ENCODE results near the gene PRPS1.

PRPS1 gene

DNA sequence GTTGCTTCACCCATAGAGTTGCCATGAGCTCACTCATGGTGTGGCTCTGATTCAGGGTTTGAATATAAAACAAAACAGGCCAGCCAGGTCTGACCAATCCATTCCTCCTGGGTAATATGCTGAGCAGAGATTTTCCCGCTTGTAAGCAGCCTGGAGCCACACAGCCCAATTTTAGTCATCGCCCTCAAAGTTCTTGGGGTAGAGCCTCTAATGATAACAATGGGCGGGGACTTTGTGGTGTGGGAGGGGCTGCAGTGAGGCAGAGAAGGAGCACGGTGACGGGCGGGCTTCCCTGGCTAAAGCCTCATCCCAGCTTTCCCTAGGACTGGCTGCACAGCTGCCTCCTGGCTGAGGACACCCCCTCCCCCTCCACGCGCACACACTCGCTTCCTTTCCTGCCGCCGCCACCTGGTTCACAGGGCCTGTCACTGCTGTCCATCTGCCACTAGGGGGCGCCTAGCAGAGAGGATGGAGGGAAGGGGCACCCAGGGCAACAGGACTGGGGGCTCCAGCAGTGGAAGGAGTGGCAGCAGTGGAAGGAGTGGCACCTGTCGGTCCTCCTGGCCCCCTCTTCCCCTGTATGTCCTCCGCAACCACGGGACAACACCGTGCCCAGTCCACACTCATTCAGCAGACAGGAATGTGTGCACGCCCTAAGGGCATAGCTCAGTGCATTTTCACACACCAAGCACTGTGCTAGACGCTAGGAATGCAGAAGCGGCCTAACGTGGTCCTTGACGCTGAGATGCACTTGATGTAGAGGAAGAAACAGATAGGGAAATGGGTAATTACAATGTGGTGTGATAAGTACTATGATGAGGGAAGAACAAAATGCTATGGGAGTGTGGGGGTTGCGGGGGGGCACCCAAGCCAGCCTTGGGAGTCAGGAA is 26.8 kb downstream of the PRPS1 start (continued):
- TF ChIP-seq IKZF3 (tag by site-specific recombination; IDR thresholded peaks at IDR 0.05): 0 out of 2 replicates have a peak, but pooled peaks have one; percentile 26
- TF ChIP-seq YY1 (tag by site-specific recombination; IDR thresholded peaks at IDR 0.05): no peak
- no peak for TF ChIP-seq ZNF571 (tag by site-specific recombination; IDR thresholded peaks at IDR 0.05)
- no peak for TF ChIP-seq BCL6B (tag by site-specific recombination; IDR thresholded peaks at IDR 0.05)
- TF ChIP-seq ZNF433 (tag by site-specific recombination; IDR thresholded peaks at IDR 0.05; ENCODE audit: low read depth): no peak
- TF ChIP-seq SCRT1 (tag by site-specific recombination; IDR thresholded peaks at IDR 0.05; ENCODE audit: borderline replicate concordance): no peak
- peak; percentile 60 for TF ChIP-seq SCRT2 (tag by site-specific recombination; IDR thresholded peaks at IDR 0.05)
- no peak for TF ChIP-seq ZNF391 (tag by site-specific recombination; IDR thresholded peaks at IDR 0.05; ENCODE audit: borderline replicate concordance, low read depth)
- TF ChIP-seq ZNF394 (tag by site-specific recombination; IDR thresholded peaks at IDR 0.05; ENCODE audit: borderline replicate concordance): no peak
- no peak for TF ChIP-seq KLF16 (tag by site-specific recombination; IDR thresholded peaks at IDR 0.05)
- no peak for TF ChIP-seq GFI1B (tag by site-specific recombination; IDR thresholded peaks at IDR 0.05)
- TF ChIP-seq ZNF488 (tag by site-specific recombination; IDR thresholded peaks at IDR 0.05): no peak
- no peak for TF ChIP-seq ZNF24 (tag by site-specific recombination; IDR thresholded peaks at IDR 0.05)
- no peak for TF ChIP-seq ZNF132 (tag by site-specific recombination; IDR thresholded peaks at IDR 0.05; ENCODE audit: borderline replicate concordance)

DNA sequence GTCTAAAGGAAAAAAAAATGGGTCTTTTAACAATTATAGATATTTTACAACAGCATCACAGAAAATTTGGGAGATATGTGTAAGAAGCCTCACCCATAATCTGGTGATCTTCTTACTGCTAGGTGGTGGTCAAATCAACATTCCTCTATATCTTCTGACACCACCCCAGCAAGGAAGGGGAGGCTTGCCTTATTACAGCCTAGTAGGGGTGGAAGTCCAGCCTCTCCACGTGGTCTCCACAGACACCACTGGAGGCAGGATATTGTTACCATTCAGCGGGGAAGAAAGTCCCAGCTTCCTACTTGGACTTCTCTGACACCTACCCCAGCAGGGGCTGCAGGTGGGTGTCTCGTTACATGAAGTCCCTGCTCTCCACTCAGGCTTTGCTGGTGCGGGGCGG is 28.7 kb downstream of the PRPS1 start:
- no peaks in the 10 kb centered on the region for H3K9me3 ChIP-seq (ENCODE audit: control insufficient read depth, insufficient read depth, low read depth, low read length)
- no peak overlapping the region for H3K27ac ChIP-seq (ENCODE audit: extremely low read depth, low read depth, low read length)
- TF ChIP-seq EGR2 (tag by site-specific recombination; IDR thresholded peaks at IDR 0.05; ENCODE audit: low read depth) (0 out of 2 replicates have a peak, but pooled peaks have one; percentile 17), ZNF214 (tag by site-specific recombination; IDR thresholded peaks at IDR 0.05; ENCODE audit: borderline replicate concordance) (no peak), GLIS1 (tag by site-specific recombination; IDR thresholded peaks at IDR 0.05) (peak; percentile 63; the same call in 1 of the 2 replicates), HOXD13 (CRISPR knock-in tag; IDR thresholded peaks at IDR 0.05; ENCODE audit: borderline replicate concordance) (no peak), TSHZ1 (tag by site-specific recombination; IDR thresholded peaks at IDR 0.05; ENCODE audit: borderline replicate concordance) (no peak), ZNF114 (tag by site-specific recombination; IDR thresholded peaks at IDR 0.05) (no peak), ZNF692 (tag by site-specific recombination; IDR thresholded peaks at IDR 0.05) (no peak), ZNF571 (tag by site-specific recombination; IDR thresholded peaks at IDR 0.05) (no peak), ZIC2 (tag by site-specific recombination; IDR thresholded peaks at IDR 0.05) (peak; percentile 20; the same call in 1 of the 2 replicates)
- H3K4me1 ChIP-seq (ENCODE audit: control insufficient read depth, insufficient read depth, low read length): no peaks in the 10 kb centered on the region
- ChIA-PET POLR2A (interaction anchor here (0.8 to 1.3 kb wide), 2 partner anchors 12 to 119 kb away, joined by 3 to 4 read pairs; partner anchors contain the start of gene TSC22D3), CTCF (interaction anchor here (0.7 to 9.0 kb wide), 9 partner anchors 15 to 756 kb away, joined by 3 to 155 read pairs (median 4); partner anchors contain the start of genes NCBP2L and TSC22D3)
- H3K36me3 ChIP-seq (ENCODE audit: control insufficient read depth in 2 of 2, insufficient read depth in 1 of 2, low read length in 2 of 2): peaks cover 0 to 11% of the 10 kb centered on the region in 2 experiments; a peak in 1 of 3 replicates
- H3K4me3 ChIP-seq (ENCODE audit: low read depth, low read length): no peak overlapping the region

All from HEK293 (cell line).